C4-2B (cell line): Measurements from ENCODE around the gene DGKB.
"Not testable (repeated sequence)": the region's sequence is repeated elsewhere in the genome, so short reads cannot be mapped to it uniquely, and the experiment has no call there.

Experiments
- H3K27ac ChIP-seq: fragments of 450-650 bp; 2 replicates; pipeline ENCODE4 v1.5.1; 2017
- CTCF ChIP-seq: fragments of 450-650 bp; conservative IDR thresholded peaks from 2 replicates; pipeline ENCODE4 v1.5.1; 2017; ENCODE audit warnings: mild to moderate bottlenecking
- ZFX ChIP-seq: fragments of 450-650 bp; IDR thresholded peaks from 2 replicates; pipeline ENCODE4 v1.6.1; 2017

DGKB gene

GRCh38 chr7:14293434-14293833, 609.1 kb downstream of the DGKB start:
- H3K27ac ChIP-seq, result no peak overlapping the region
- no peak for TF ChIP-seq ZFX
- no peak for TF ChIP-seq CTCF

- H3K27ac ChIP-seq, result no peak overlapping the region
- no peak for TF ChIP-seq ZFX
- TF ChIP-seq CTCF, result no peak
Observed at GRCh38 chr7:14292737-14293136, 609.8 kb downstream of the DGKB start.

- no peak overlapping the region for H3K27ac ChIP-seq
- TF ChIP-seq ZFX (no peak), CTCF (no peak)
Observed at GRCh38 chr7:14289957-14290356, 612.6 kb downstream of the DGKB start.

- no peak overlapping the region for H3K27ac ChIP-seq
- TF ChIP-seq CTCF, result no peak
- TF ChIP-seq ZFX, result no peak
Observed at GRCh38 chr7:14288701-14289100, 613.9 kb downstream of the DGKB start.

- no peak for TF ChIP-seq ZFX
- TF ChIP-seq CTCF, result no peak
Observed at GRCh38 chr7:14287398-14287797, 615.2 kb downstream of the DGKB start.

GRCh38 chr7:14286036-14286435, 616.5 kb downstream of the DGKB start:
- no peak overlapping the region for H3K27ac ChIP-seq
- no peak for TF ChIP-seq ZFX
- no peak for TF ChIP-seq CTCF

More at GRCh38 chr7:14287398-14287797, 615.2 kb downstream of the DGKB start:
- H3K27ac ChIP-seq, result no peak overlapping the region

GRCh38 chr7:14279065-14279871, 623.3 kb downstream of the DGKB start:
- not testable (repeated sequence) for H3K27ac ChIP-seq

GRCh38 chr7:14275356-14275755, 627.2 kb downstream of the DGKB start:
- no peak overlapping the region for H3K27ac ChIP-seq

More at GRCh38 chr7:14275356-14275755, 627.2 kb downstream of the DGKB start:
- TF ChIP-seq CTCF (no peak), ZFX (no peak)
